ENCODE data around the gene TOP1. TPM values are rescaled to one million over a fixed set of nuclear protein-coding genes. Genes with fewer than 3 reads are reported as not detected.

Gene TOP1
- polyA plus RNA-seq, 2 of the 4 experiments (the other 2 are of a cell fraction), result 20.8 to 70.6 TPM

DNA sequence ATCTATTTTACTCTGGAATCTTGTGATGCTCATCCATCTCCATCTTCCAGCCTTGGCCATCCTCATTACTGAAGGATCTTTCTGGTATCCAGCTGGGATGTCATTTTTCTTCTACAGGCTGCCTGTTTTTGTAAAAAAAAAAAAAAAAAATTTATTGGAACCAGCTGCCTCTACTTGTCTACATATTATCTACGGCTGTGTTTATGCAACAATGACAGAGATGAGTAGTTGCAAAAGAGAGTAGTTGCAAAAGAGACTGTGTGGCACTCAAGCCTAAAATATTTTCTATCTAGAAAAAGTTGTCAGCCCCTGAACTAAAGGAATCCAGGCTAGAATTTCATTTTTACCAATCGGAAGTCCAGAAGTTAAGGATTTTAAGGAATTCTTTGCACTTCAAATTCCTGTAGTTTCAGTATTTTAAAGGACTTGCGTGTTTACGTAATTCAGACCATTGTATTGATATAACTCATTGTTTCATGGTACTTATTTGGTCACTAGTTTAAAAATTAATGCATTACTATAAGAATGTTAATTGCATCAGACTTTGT, 70.2 kb downstream of the TOP1 start:
- Histone ChIP-seq H3K4me1 (no peaks in the 10 kb centered on the region), H3K4me2 (no peak overlapping the region), H3K9me3 (no peaks in the 10 kb centered on the region), H3K27ac (no peak overlapping the region), H3K4me3 (no peak overlapping the region)
- DNase-seq (ENCODE audit: low read depth in 1 of 2, low spot score in 1 of 2) (no peak), FAIRE-seq (no peak), ATAC-seq (no peak)
- WGBS (ENCODE audit: missing lambda C conversion rate), result 91% methylated on average over 4 of the region's 4 CpGs
- ChIA-PET POLR2A (no interaction called here), CTCF (interaction anchor here (1.1 to 11.1 kb wide), 3 partner anchors 113 to 133 kb away, joined by 3 to 208 read pairs (median 145); no protein-coding TSS in a partner anchor)
- TF ChIP-seq HEYL (CRISPR knock-in tag; IDR thresholded peaks at IDR 0.05) (no peak), CHD2 (IDR thresholded peaks at IDR 0.05; ENCODE audit: low read length, partially characterized antibody) (no peak), ZC3H11A (IDR thresholded peaks at IDR 0.05) (no peak), RCOR1 (IDR thresholded peaks at IDR 0.05; ENCODE audit: low read depth, low read length) (no peak), JUN (IDR thresholded peaks at IDR 0.05) (no peak), HDAC2 (IDR thresholded peaks at IDR 0.05) (no peak), ZFP36 (IDR thresholded peaks at IDR 0.05; ENCODE audit: borderline replicate concordance, partially characterized antibody) (no peak), PBX3 (IDR thresholded peaks at IDR 0.05) (no peak), HMGXB4 (CRISPR knock-in tag; IDR thresholded peaks at IDR 0.05; ENCODE audit: borderline replicate concordance) (no peak), TP53 (CRISPR knock-in tag; IDR thresholded peaks at IDR 0.05) (no peak), FOSL2 (IDR thresholded peaks at IDR 0.05) (no peak), FOSL2 (CRISPR knock-in tag; IDR thresholded peaks at IDR 0.05) (no peak), RARB (CRISPR knock-in tag; IDR thresholded peaks at IDR 0.05) (no peak), BHLHE40 (IDR thresholded peaks at IDR 0.05; ENCODE audit: low read depth, low read length) (no peak), MYC (IDR thresholded peaks at IDR 0.05; ENCODE audit: borderline replicate concordance, low read length) (no peak), EP300 (IDR thresholded peaks at IDR 0.05) (no peak), ATOH8 (CRISPR knock-in tag; IDR thresholded peaks at IDR 0.05; ENCODE audit: low read depth) (no peak)
- TF ChIP-seq, protein P1, sequence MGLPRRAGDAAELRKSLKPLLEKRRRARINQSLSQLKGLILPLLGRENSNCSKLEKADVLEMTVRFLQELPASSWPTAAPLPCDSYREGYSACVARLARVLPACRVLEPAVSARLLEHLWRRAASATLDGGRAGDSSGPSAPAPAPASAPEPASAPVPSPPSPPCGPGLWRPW (IDR thresholded peaks at IDR 0.05), result no peak

GRCh38 chr20:41100001-41100480, 71.4 kb downstream of the TOP1 start:
- WGBS (ENCODE audit: missing lambda C conversion rate), result 91% methylated on average over 9 of the region's 9 CpGs
- TF ChIP-seq CHD2 (IDR thresholded peaks at IDR 0.05; ENCODE audit: low read length, partially characterized antibody) (no peak), TFCP2L1 (CRISPR knock-in tag; IDR thresholded peaks at IDR 0.05) (no peak), ZNF302 (CRISPR knock-in tag; IDR thresholded peaks at IDR 0.05) (no peak), NR3C1 (IDR thresholded peaks at IDR 0.05) (no peak), RARB (CRISPR knock-in tag; IDR thresholded peaks at IDR 0.05) (no peak), ZC3H11A (IDR thresholded peaks at IDR 0.05) (no peak), MYC (IDR thresholded peaks at IDR 0.05; ENCODE audit: borderline replicate concordance, low read length) (no peak), MAZ (IDR thresholded peaks at IDR 0.05; ENCODE audit: borderline replicate concordance, low read depth, low read length) (no peak), REST (IDR thresholded peaks at IDR 0.05) (no peak), HOXB5 (CRISPR knock-in tag; IDR thresholded peaks at IDR 0.05) (no peak), EP300 (IDR thresholded peaks at IDR 0.05) (no peak)
- TF ChIP-seq, protein P2, sequence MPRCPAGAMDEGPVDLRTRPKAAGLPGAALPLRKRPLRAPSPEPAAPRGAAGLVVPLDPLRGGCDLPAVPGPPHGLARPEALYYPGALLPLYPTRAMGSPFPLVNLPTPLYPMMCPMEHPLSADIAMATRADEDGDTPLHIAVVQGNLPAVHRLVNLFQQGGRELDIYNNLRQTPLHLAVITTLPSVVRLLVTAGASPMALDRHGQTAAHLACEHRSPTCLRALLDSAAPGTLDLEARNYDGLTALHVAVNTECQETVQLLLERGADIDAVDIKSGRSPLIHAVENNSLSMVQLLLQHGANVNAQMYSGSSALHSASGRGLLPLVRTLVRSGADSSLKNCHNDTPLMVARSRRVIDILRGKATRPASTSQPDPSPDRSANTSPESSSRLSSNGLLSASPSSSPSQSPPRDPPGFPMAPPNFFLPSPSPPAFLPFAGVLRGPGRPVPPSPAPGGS (IDR thresholded peaks at IDR 0.05), result no peak
- POLR2A ChIA-PET, result no interaction called here

More at GRCh38 chr20:41100001-41100480, 71.4 kb downstream of the TOP1 start:
- CTCF ChIA-PET, result interaction anchor here (1.1 to 11.1 kb wide), 2 partner anchors 131 to 134 kb away, joined by 3 to 145 read pairs; no protein-coding TSS in a partner anchor
- Histone ChIP-seq H3K4me3 (no peak overlapping the region), H3K27ac (no peak overlapping the region), H3K9me3 (no peaks in the 10 kb centered on the region), H3K4me1 (no peaks in the 10 kb centered on the region), H3K4me2 (no peak overlapping the region)
- DNase-seq (ENCODE audit: low read depth in 1 of 2, low spot score in 1 of 2) (no peak), ATAC-seq (no peak), FAIRE-seq (no peak)

Data from A549 (cell line).